Measurements from ENCODE around the gene PRSS12. TPM values are rescaled to one million over a fixed set of nuclear protein-coding genes. Genes with fewer than 3 reads are reported as not detected.

The PRSS12 gene
- total RNA-seq, 1 experiment from 2014 or later = 14.1 TPM

GRCh38 chr4:118363166-118363565 lies 10.4 kb upstream of the PRSS12 start:
- CTCF ChIA-PET = interaction anchor here (0.8 to 3.9 kb wide), 2 partner anchors 11 to 61 kb away, joined by 4 to 37 read pairs; partner anchors contain the start of gene PRSS12
- POLR2A ChIA-PET = no interaction called here
- H3K27me3 Mint-ChIP-seq (ENCODE audit: low read depth) = no peaks in the 10 kb centered on the region
- DNase-seq (ENCODE audit: low spot score) (no peak), ATAC-seq (no peak)
- no peaks in the 10 kb centered on the region for H3K36me3 Mint-ChIP-seq
- H3K4me3 Mint-ChIP-seq = no peak overlapping the region
- H3K9me3 Mint-ChIP-seq = peaks cover 3% of the 10 kb centered on the region; the same call in 1 of the 2 replicates
- TF ChIP-seq, protein P1, sequence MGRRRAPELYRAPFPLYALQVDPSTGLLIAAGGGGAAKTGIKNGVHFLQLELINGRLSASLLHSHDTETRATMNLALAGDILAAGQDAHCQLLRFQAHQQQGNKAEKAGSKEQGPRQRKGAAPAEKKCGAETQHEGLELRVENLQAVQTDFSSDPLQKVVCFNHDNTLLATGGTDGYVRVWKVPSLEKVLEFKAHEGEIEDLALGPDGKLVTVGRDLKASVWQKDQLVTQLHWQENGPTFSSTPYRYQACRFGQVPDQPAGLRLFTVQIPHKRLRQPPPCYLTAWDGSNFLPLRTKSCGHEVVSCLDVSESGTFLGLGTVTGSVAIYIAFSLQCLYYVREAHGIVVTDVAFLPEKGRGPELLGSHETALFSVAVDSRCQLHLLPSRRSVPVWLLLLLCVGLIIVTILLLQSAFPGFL (CRISPR knock-in tag; IDR thresholded peaks at IDR 0.05; ENCODE audit: borderline replicate concordance) = no peak
- TF ChIP-seq ZNF232 (CRISPR knock-in tag; IDR thresholded peaks at IDR 0.05) = no peak
- no peak for TF ChIP-seq ESRRA (CRISPR knock-in tag; IDR thresholded peaks at IDR 0.05; ENCODE audit: borderline replicate concordance)
- TF ChIP-seq MAX (CRISPR knock-in tag; IDR thresholded peaks at IDR 0.05) = no peak
- no peak for TF ChIP-seq ZNF317 (CRISPR knock-in tag; IDR thresholded peaks at IDR 0.05; ENCODE audit: borderline replicate concordance, low read depth)
- no peak for TF ChIP-seq NR1H2 (CRISPR knock-in tag; IDR thresholded peaks at IDR 0.05)
- no peak for TF ChIP-seq OVOL2 (CRISPR knock-in tag; IDR thresholded peaks at IDR 0.05; ENCODE audit: borderline replicate concordance)
- TF ChIP-seq ZNF425 (CRISPR knock-in tag; conservative IDR thresholded peaks at IDR 0.05) = no peak
- no peak for TF ChIP-seq ZNF396 (CRISPR knock-in tag; IDR thresholded peaks at IDR 0.05; ENCODE audit: borderline replicate concordance)
- H3K27ac Mint-ChIP-seq = no peak overlapping the region
- peaks cover 22% of the 10 kb centered on the region for H3K4me1 Mint-ChIP-seq

GRCh38 chr4:118361192-118361591 lies 8.4 kb upstream of the PRSS12 start:
- no peak overlapping the region for H3K4me3 Mint-ChIP-seq
- H3K27me3 Mint-ChIP-seq (ENCODE audit: low read depth) = no peaks in the 10 kb centered on the region
- ATAC-seq (no peak), DNase-seq (ENCODE audit: low spot score) (no peak)
- CTCF ChIA-PET = interaction anchor here (3.9 kb wide), 1 partner anchor 9 kb away, joined by 37 read pairs; the partner anchor contains the start of gene PRSS12
- no peak overlapping the region for H3K27ac Mint-ChIP-seq
- peaks cover 24% of the 10 kb centered on the region for H3K4me1 Mint-ChIP-seq
- H3K36me3 Mint-ChIP-seq = no peaks in the 10 kb centered on the region
- peaks cover 3% of the 10 kb centered on the region; the same call in 1 of the 2 replicates for H3K9me3 Mint-ChIP-seq
- POLR2A ChIA-PET = no interaction called here
- TF ChIP-seq ZMAT4 (CRISPR knock-in tag; IDR thresholded peaks at IDR 0.05) = no peak
- TF ChIP-seq MLX (CRISPR knock-in tag; IDR thresholded peaks at IDR 0.05) = no peak
- no peak for TF ChIP-seq ZNF396 (CRISPR knock-in tag; IDR thresholded peaks at IDR 0.05; ENCODE audit: borderline replicate concordance)
- TF ChIP-seq TP53 (CRISPR knock-in tag; IDR thresholded peaks at IDR 0.05) = no peak
- no peak for TF ChIP-seq IRF2 (CRISPR knock-in tag; IDR thresholded peaks at IDR 0.05; ENCODE audit: borderline replicate concordance, low read depth)
- no peak for TF ChIP-seq ZNF138 (CRISPR knock-in tag; conservative IDR thresholded peaks at IDR 0.05)
- TF ChIP-seq ZNF425 (CRISPR knock-in tag; conservative IDR thresholded peaks at IDR 0.05) = no peak
- TF ChIP-seq CTCF (IDR thresholded peaks at IDR 0.05) = no peak
- TF ChIP-seq GABPB1 (CRISPR knock-in tag; IDR thresholded peaks at IDR 0.05) = no peak
- TF ChIP-seq FOXJ3 (CRISPR knock-in tag; IDR thresholded peaks at IDR 0.05; ENCODE audit: borderline replicate concordance) = no peak
- TF ChIP-seq, protein P2, sequence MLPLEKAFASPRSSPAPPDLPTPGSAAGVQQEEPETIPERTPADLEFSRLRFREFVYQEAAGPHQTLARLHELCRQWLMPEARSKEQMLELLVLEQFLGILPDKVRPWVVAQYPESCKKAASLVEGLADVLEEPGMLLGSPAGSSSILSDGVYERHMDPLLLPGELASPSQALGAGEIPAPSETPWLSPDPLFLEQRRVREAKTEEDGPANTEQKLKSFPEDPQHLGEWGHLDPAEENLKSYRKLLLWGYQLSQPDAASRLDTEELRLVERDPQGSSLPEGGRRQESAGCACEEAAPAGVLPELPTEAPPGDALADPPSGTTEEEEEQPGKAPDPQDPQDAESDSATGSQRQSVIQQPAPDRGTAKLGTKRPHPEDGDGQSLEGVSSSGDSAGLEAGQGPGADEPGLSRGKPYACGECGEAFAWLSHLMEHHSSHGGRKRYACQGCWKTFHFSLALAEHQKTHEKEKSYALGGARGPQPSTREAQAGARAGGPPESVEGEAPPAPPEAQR (CRISPR knock-in tag; IDR thresholded peaks at IDR 0.05) = no peak
- TF ChIP-seq PRDM15 (CRISPR knock-in tag; IDR thresholded peaks at IDR 0.05) = no peak

All from WTC11 (cell line).